SK-N-SH treated with all-trans-retinoic acid at 6 μM for 48 hours (cell line): ENCODE data around the gene RBM39.

Experiments
- ATAC-seq: fragments of 200-7000 bp; cut with Tn5 transposase; 3 replicates; pipeline ENCODE4 v1.9.1; 2020; ENCODE audit warnings: mild to moderate bottlenecking, moderate library complexity
- ARNTL ChIP-seq: fragments of 450-650 bp; formaldehyde crosslinking; IDR thresholded peaks from 2 replicates; pipeline ENCODE4 v1.5.0; 2020; ENCODE audit warnings: low read depth, mild to moderate bottlenecking, moderate library complexity, borderline replicate concordance
- BACH2 ChIP-seq: fragments of 250-450 bp; sonication (Bioruptor Pico); IDR thresholded peaks from 2 replicates; pipeline ENCODE4 v1.9.0; 2021; ENCODE audit warnings: mild to moderate bottlenecking, borderline replicate concordance
- CREB5 ChIP-seq: fragments of 250-450 bp; sonication (Bioruptor Pico); IDR thresholded peaks from 2 replicates; pipeline ENCODE4 v1.5.1; 2020; ENCODE audit warnings: low read depth, mild to moderate bottlenecking, moderate library complexity
- CSDC2 ChIP-seq: fragments of 250-450 bp; sonication (Bioruptor Pico); IDR thresholded peaks from 2 replicates; pipeline ENCODE4 v1.5.0; 2020; ENCODE audit warnings: mild to moderate bottlenecking, moderate library complexity
- CSRNP3 ChIP-seq: fragments of 250-450 bp; sonication (Bioruptor Pico); IDR thresholded peaks from 2 replicates; pipeline ENCODE4 v1.5.1; 2021; ENCODE audit warnings: mild to moderate bottlenecking, moderate library complexity
- ESRRG ChIP-seq: fragments of 250-450 bp; sonication (Bioruptor Pico); IDR thresholded peaks from 2 replicates; pipeline ENCODE4 v1.6.1; 2021; ENCODE audit warnings: mild to moderate bottlenecking
- GLIS3 ChIP-seq: fragments of 250-450 bp; sonication (Bioruptor Pico); IDR thresholded peaks from 2 replicates; pipeline ENCODE4 v1.5.0; 2020; ENCODE audit warnings: mild to moderate bottlenecking, moderate library complexity
- ISL1 ChIP-seq: fragments of 250-450 bp; sonication (Bioruptor Pico); IDR thresholded peaks from 2 replicates; pipeline ENCODE4 v2.1.2; 2022; ENCODE audit warnings: mild to moderate bottlenecking, moderate library complexity
- OSR1 ChIP-seq: fragments of 250-450 bp; sonication (Bioruptor Pico); IDR thresholded peaks from 2 replicates; pipeline ENCODE4 v1.8.0; 2022; ENCODE audit warnings: moderate library complexity, mild to moderate bottlenecking, inconsistent platforms
- PATZ1 ChIP-seq: fragments of 250-450 bp; sonication (Bioruptor Pico); IDR thresholded peaks from 2 replicates; pipeline ENCODE4 v1.8.0; 2020; ENCODE audit warnings: mild to moderate bottlenecking, moderate library complexity, borderline replicate concordance
- POU6F1 ChIP-seq: fragments of 250-450 bp; sonication (Bioruptor Pico); IDR thresholded peaks from 2 replicates; pipeline ENCODE4 v1.8.0; 2021; ENCODE audit warnings: low read depth, mild to moderate bottlenecking, moderate library complexity, borderline replicate concordance
- RARB ChIP-seq: fragments of 250-450 bp; sonication (Bioruptor Pico); IDR thresholded peaks from 2 replicates; pipeline ENCODE4 v1.8.0; 2021; ENCODE audit warnings: mild to moderate bottlenecking, moderate library complexity
- SNAI2 ChIP-seq: fragments of 250-450 bp; sonication (Bioruptor Pico); IDR thresholded peaks from 2 replicates; pipeline ENCODE4 v1.5.0; 2020; ENCODE audit warnings: mild to moderate bottlenecking, moderate library complexity
- TCF4 ChIP-seq: fragments of 250-450 bp; sonication (Bioruptor Pico); IDR thresholded peaks from 2 replicates; pipeline ENCODE4 v1.8.0; 2021; ENCODE audit warnings: mild to moderate bottlenecking, moderate library complexity, borderline replicate concordance
- TOX ChIP-seq: fragments of 250-450 bp; sonication (Bioruptor Pico); IDR thresholded peaks from 2 replicates; pipeline ENCODE4 v1.8.0; 2021; ENCODE audit warnings: mild to moderate bottlenecking, moderate library complexity, borderline replicate concordance
- ZC3H10 ChIP-seq: fragments of 250-450 bp; sonication (Bioruptor Pico); IDR thresholded peaks from 2 replicates; pipeline ENCODE4 v1.5.1; 2021; ENCODE audit warnings: mild to moderate bottlenecking, moderate library complexity
- ZFP3 ChIP-seq: fragments of 250-450 bp; sonication (Bioruptor Pico); IDR thresholded peaks from 2 replicates; pipeline ENCODE4 v1.5.0; 2020; ENCODE audit warnings: mild to moderate bottlenecking, moderate library complexity
- ZFP30 ChIP-seq: fragments of 450-650 bp; formaldehyde crosslinking; IDR thresholded peaks from 2 replicates; pipeline ENCODE4 v1.5.0; 2022; ENCODE audit warnings: mild to moderate bottlenecking, moderate library complexity
- ZNF565 ChIP-seq: fragments of 450-650 bp; formaldehyde crosslinking; conservative IDR thresholded peaks from 2 replicates; pipeline ENCODE4 v1.5.0; 2020; ENCODE audit warnings: low read depth, mild to moderate bottlenecking, moderate library complexity
- ZNF70 ChIP-seq: fragments of 450-650 bp; formaldehyde crosslinking; IDR thresholded peaks from 2 replicates; pipeline ENCODE4 v1.5.0; 2020; ENCODE audit warnings: mild to moderate bottlenecking, moderate library complexity
- ZNF8 ChIP-seq: fragments of 450-650 bp; formaldehyde crosslinking; IDR thresholded peaks from 2 replicates; pipeline ENCODE4 v1.5.0; 2020; ENCODE audit warnings: mild to moderate bottlenecking, moderate library complexity

Gene RBM39

GRCh38 chr20:35665949-35666288, 76.1 kb downstream of the RBM39 start:
- TF ChIP-seq CSDC2: no peak
- no peak for TF ChIP-seq BACH2 (CRISPR knock-in tag)
- TF ChIP-seq ESRRG (CRISPR knock-in tag): no peak
- no peak for TF ChIP-seq TCF4
- no peak for TF ChIP-seq GLIS3 (CRISPR knock-in tag)
- no peak for TF ChIP-seq ZFP3 (CRISPR knock-in tag)
- TF ChIP-seq ZNF8: no peak
- no peak for TF ChIP-seq CSRNP3
- TF ChIP-seq TOX (CRISPR knock-in tag): no peak
- no peak for TF ChIP-seq POU6F1
- TF ChIP-seq PATZ1 (CRISPR knock-in tag): no peak
- TF ChIP-seq ISL1 (CRISPR knock-in tag): no peak
- no peak for TF ChIP-seq OSR1 (CRISPR knock-in tag)
- TF ChIP-seq SNAI2 (CRISPR knock-in tag): no peak
- no peak for TF ChIP-seq ZNF70 (CRISPR knock-in tag)
- TF ChIP-seq CREB5 (CRISPR knock-in tag): no peak
- no peak for TF ChIP-seq ARNTL (CRISPR knock-in tag)
- no peak for ATAC-seq

GRCh38 chr20:35664466-35665206, 77.4 kb downstream of the RBM39 start, which contains the start of the genes CPNE1 and RBM12:
Gene CPNE1 (minus strand): TSS chr20:35664900. CDS start chr20:35632923, 31,977 bp downstream.
Gene RBM12 (minus strand): TSS chr20:35664900. CDS start chr20:35655322, 9,578 bp downstream.
- ATAC-seq: peak; percentile 89
- no peak for TF ChIP-seq RARB
- TF ChIP-seq TCF4: no peak
- no peak for TF ChIP-seq CSDC2
- no peak for TF ChIP-seq POU6F1
- peak; percentile 73; the same call in 1 of the 2 replicates for TF ChIP-seq ZNF70 (CRISPR knock-in tag)
- no peak for TF ChIP-seq ZC3H10 (CRISPR knock-in tag)
- TF ChIP-seq SNAI2 (CRISPR knock-in tag): no peak
- no peak for TF ChIP-seq ZFP30 (CRISPR knock-in tag)
- no peak for TF ChIP-seq ESRRG (CRISPR knock-in tag)
- no peak for TF ChIP-seq ZNF565
- 0 out of 2 replicates have a peak, but pooled peaks have one; percentile 31 for TF ChIP-seq CSRNP3
